D721Med (cell line): ENCODE data around the gene ST8SIA1.

Experiments
- DNase-seq: peaks from one replicate; pipeline ENCODE4 v3.0.0; 2011; ENCODE audit warnings: low spot score; ENCODE audit not compliant: insufficient read length
- FAIRE-seq: peaks from 2 replicates; lab custom pipeline; 2011; peaks lifted over from hg19 to GRCh38; lab: Jason Lieb, UNC
- TF ChIP-seq, protein P1 (sequence below): IDR thresholded peaks from 2 replicates; pipeline ENCODE4 v1.5.1; 2012; ENCODE audit warnings: mild to moderate bottlenecking, control low read depth; ENCODE audit not compliant: insufficient read depth; ENCODE audit errors: missing control alignments

The ST8SIA1 gene

GRCh38 chr12:22361785-22362184 lies 27.3 kb upstream of the ST8SIA1 start:
- DNase-seq = no peak
- TF ChIP-seq, protein P1, sequence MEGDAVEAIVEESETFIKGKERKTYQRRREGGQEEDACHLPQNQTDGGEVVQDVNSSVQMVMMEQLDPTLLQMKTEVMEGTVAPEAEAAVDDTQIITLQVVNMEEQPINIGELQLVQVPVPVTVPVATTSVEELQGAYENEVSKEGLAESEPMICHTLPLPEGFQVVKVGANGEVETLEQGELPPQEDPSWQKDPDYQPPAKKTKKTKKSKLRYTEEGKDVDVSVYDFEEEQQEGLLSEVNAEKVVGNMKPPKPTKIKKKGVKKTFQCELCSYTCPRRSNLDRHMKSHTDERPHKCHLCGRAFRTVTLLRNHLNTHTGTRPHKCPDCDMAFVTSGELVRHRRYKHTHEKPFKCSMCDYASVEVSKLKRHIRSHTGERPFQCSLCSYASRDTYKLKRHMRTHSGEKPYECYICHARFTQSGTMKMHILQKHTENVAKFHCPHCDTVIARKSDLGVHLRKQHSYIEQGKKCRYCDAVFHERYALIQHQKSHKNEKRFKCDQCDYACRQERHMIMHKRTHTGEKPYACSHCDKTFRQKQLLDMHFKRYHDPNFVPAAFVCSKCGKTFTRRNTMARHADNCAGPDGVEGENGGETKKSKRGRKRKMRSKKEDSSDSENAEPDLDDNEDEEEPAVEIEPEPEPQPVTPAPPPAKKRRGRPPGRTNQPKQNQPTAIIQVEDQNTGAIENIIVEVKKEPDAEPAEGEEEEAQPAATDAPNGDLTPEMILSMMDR = no peak
- no peak for FAIRE-seq

DNA sequence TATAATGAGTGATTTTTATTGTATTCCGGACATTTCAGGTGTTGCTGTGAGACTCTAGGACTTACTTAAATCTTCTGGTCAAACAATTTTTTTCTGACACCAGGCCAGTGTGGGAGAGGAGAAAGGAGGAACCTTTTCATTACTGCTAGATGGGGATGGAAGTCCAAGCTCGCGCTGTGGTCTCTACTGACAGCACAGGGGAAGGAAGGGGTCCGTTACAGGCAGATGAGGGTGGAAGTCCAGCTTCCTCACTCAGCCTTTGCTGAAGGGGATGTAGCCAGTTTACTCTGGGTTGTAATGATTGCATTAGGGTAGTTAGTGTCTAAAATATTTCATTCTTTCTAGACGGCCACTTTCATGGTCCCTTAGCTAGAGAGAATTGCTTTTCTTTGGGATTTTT lies 26.3 kb upstream of the ST8SIA1 start:
- TF ChIP-seq, protein P1 = no peak
- DNase-seq = no peak
- no peak for FAIRE-seq

DNA sequence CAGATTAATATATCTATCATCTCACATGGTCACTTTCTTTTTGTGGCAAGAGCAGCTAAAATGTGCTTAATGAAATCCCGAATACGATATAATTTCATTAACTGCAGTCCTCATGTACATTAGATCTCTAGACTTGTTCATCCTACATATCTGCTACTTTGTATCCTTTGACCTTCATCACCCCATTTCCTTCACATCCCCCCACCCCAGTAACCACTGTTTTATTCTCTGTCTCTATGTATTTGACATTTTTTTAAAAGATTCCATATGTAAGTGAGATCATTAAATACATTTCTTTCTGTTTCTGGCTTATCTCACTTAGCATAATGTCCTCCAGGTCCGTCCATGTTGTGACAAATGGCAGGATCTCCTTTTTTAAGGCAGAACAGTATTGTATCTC lies 23.0 kb upstream of the ST8SIA1 start:
- no peak for FAIRE-seq
- TF ChIP-seq, protein P1 = no peak
- no peak for DNase-seq

GRCh38 chr12:22356231-22356630 lies 21.7 kb upstream of the ST8SIA1 start:
- FAIRE-seq = no peak
- TF ChIP-seq, protein P1 = no peak
- no peak for DNase-seq

DNA sequence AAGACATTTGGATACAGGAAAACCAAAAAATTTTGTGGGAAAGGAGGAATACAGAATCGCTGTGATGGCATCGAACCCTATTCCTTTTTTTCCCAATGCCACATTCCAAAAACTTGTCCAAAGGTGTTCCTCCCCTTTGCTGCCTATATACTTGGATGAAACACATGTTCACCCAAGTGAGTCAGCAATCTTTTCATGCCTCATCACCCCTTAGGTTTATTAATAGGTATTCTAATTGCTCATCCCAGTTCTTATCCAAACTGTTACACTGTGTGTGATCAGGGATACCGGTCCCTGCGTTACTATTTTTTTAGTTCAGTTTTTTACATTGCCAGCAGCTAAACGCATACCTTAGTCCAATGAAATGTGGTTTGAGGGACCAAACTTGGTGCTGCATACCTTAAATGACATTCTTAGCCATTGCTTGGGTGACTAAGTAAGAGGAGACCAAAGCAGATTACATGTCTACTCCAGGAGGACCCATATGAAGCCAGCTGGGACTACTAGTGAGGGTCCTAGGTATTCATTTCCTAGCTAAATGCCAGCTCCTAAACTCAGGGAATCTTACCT lies 20.6 kb upstream of the ST8SIA1 start:
- FAIRE-seq (no peak), DNase-seq (no peak)
- TF ChIP-seq, protein P1 = no peak

- TF ChIP-seq, protein P1 = no peak
- no peak for DNase-seq
- FAIRE-seq = no peak
These were observed 19.3 kb upstream of the ST8SIA1 start for GRCh38 chr12:22353615-22354325.

GRCh38 chr12:22350886-22351285 lies 16.4 kb upstream of the ST8SIA1 start:
- TF ChIP-seq, protein P1 = no peak
- DNase-seq = no peak
- no peak for FAIRE-seq
